ENCODE measurements around the gene NDUFAF8.
"Not testable (repeated sequence)": the region's sequence is repeated elsewhere in the genome, so short reads cannot be mapped to it uniquely, and the experiment has no call there.

The NDUFAF8 gene

DNA sequence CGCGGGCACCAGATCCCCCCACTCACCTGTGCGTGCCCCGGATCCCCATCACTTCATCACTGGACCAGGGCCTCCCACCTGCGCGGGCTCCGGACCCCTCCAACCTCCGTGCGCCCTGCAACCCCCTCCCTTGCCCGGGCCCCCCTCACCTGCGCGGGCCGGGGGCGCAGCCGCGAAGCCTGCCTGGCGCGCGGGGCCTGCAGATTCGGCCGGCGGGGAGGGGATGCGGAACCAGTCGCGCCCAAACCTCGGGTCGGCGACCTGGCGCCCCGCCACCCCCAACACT lies 16.6 kb upstream of the NDUFAF8 start:
- Histone ChIP-seq H3F3A (ENCODE audit: control insufficient read depth, insufficient read depth) (peaks cover 3% of the 10 kb centered on the region; the same call in 1 of the 2 replicates), H3K4me3 (ENCODE audit: low read length) (peak overlapping the region; percentile 98), H4K20me1 (ENCODE audit: control insufficient read depth, insufficient read depth, low read depth, low read length) (no peaks in the 10 kb centered on the region), H3K4me1 (ENCODE audit: control insufficient read depth, low read length) (peaks cover 19% of the 10 kb centered on the region), H3K79me2 (ENCODE audit: control insufficient read depth, low read length) (peaks cover 12% of the 10 kb centered on the region), H3K27me3 (ENCODE audit: control insufficient read depth, low read length) (no peaks in the 10 kb centered on the region), H3K9me2 (replicated peaks; ENCODE audit: control insufficient read depth, low read length) (no peaks in the 10 kb centered on the region), H3K27ac (ENCODE audit: low read depth, low read length) (no peak overlapping the region), H3K4me2 (ENCODE audit: low read length) (peak overlapping the region; percentile 97), H3K9me3 (ENCODE audit: control insufficient read depth, insufficient read depth, low read length) (no peaks in the 10 kb centered on the region), H3K36me3 (ENCODE audit: control insufficient read depth, low read length) (no peaks in the 10 kb centered on the region)
- no peak for TF ChIP-seq EZH2phosphoT487 (IDR thresholded peaks at IDR 0.05; ENCODE audit: borderline replicate concordance, low read length)
- TF ChIP-seq, protein P1, sequence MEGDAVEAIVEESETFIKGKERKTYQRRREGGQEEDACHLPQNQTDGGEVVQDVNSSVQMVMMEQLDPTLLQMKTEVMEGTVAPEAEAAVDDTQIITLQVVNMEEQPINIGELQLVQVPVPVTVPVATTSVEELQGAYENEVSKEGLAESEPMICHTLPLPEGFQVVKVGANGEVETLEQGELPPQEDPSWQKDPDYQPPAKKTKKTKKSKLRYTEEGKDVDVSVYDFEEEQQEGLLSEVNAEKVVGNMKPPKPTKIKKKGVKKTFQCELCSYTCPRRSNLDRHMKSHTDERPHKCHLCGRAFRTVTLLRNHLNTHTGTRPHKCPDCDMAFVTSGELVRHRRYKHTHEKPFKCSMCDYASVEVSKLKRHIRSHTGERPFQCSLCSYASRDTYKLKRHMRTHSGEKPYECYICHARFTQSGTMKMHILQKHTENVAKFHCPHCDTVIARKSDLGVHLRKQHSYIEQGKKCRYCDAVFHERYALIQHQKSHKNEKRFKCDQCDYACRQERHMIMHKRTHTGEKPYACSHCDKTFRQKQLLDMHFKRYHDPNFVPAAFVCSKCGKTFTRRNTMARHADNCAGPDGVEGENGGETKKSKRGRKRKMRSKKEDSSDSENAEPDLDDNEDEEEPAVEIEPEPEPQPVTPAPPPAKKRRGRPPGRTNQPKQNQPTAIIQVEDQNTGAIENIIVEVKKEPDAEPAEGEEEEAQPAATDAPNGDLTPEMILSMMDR (IDR thresholded peaks at IDR 0.05; ENCODE audit: low read depth, low read length, poor library complexity, severe bottlenecking): no peak

DNA sequence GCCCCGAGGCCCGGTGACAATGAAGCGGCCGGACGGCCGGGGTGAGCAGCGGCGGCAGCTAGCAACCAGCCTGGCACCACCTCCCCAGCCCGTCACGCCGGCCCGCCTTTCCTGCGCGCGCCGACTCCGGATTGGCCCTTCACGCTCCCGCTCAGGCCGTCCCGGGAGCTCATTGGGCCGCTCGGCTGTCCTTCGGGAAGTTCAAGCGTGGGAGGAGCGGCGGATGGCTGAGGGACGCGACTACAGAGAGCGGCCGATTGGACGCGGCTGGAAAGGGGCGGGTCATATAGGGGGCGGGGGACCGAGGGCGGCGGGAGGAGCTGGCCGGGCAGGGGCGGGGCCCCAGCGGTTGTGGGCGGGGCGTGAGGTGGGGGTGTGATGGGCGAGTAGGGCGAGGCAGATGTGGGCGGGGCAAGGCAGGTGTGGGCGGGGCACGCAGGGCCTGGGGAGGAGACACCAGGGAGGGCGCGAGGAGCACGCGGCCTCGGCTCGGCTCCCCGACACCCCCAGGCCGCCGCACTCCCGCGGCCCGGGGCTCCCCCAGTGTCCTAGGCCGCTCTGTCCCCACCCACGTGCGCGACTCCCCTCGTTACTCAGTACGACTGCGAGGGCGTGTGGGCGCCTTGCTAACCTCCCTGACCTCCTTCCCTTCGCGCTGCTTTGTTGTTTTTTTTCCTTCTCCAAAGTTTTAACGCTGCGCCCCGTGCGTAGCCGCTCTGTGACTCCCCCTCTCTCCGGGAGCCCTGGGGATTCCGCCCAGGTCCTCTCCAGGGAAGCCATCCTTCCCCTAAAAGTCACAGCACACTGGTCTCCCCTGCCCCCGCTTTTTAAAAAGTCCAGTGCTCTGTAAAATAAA lies 16.0 kb upstream of the NDUFAF8 start, which contains the start of gene CEP131:
TSS of gene CEP131 (minus strand) at position 60 of the 856 bp plus-strand sequence. CDS start 2,909 bp downstream, outside the sequence.
- no peaks in the 10 kb centered on the region for H3K36me3 ChIP-seq (ENCODE audit: control insufficient read depth, low read length)
- H3K79me2 ChIP-seq (ENCODE audit: control insufficient read depth, low read length): peaks cover 12% of the 10 kb centered on the region
- peak within 1 kb of the TSS; percentile 97 for H3K4me2 ChIP-seq (ENCODE audit: low read length)
- H3K27me3 ChIP-seq (ENCODE audit: control insufficient read depth, low read length): no peaks in the 10 kb centered on the region
- H3K9me3 ChIP-seq (ENCODE audit: control insufficient read depth, insufficient read depth, low read length): no peaks in the 10 kb centered on the region
- H3K4me3 ChIP-seq (ENCODE audit: low read length): peak within 1 kb of the TSS; percentile 98
- H3K9me2 ChIP-seq (replicated peaks; ENCODE audit: control insufficient read depth, low read length): no peaks in the 10 kb centered on the region
- H3K27ac ChIP-seq (ENCODE audit: low read depth, low read length): no peak within 1 kb of the TSS
- no peak for TF ChIP-seq EZH2phosphoT487 (IDR thresholded peaks at IDR 0.05; ENCODE audit: borderline replicate concordance, low read length)
- TF ChIP-seq, protein P1 (IDR thresholded peaks at IDR 0.05; ENCODE audit: low read depth, low read length, poor library complexity, severe bottlenecking): no peak
- peaks cover 25% of the 10 kb centered on the region for H3K4me1 ChIP-seq (ENCODE audit: control insufficient read depth, low read length)
- no peaks in the 10 kb centered on the region for H4K20me1 ChIP-seq (ENCODE audit: control insufficient read depth, insufficient read depth, low read depth, low read length)
- H3F3A ChIP-seq (ENCODE audit: control insufficient read depth, insufficient read depth): peaks cover 6% of the 10 kb centered on the region; the same call in 1 of the 2 replicates

DNA sequence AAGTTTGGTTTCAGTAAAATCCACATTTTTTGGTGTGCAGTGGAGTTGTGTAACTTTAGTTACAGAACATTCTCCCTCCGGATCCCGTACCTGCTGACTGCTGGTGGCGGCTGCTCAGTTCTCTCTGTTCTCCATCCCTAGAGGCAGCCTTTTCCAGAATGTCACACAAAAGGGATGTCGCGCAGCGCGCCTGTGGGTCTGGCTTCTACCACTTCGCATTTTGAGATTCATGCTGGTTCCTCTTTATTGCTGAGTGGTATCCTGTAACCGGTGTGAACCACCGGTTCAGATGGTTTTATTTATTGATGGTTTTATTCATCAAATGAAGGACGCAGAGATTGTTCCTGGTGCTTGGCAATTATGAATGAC lies 15.4 kb upstream of the NDUFAF8 start:
- Histone ChIP-seq H3K27me3 (ENCODE audit: control insufficient read depth, low read length) (no peaks in the 10 kb centered on the region), H3K9me3 (ENCODE audit: control insufficient read depth, insufficient read depth, low read length) (no peaks in the 10 kb centered on the region), H3K4me2 (ENCODE audit: low read length) (peak overlapping the region; percentile 36; the same call in 1 of the 2 replicates), H3K79me2 (ENCODE audit: control insufficient read depth, low read length) (peaks cover 12% of the 10 kb centered on the region), H3K4me1 (ENCODE audit: control insufficient read depth, low read length) (peaks cover 31% of the 10 kb centered on the region), H3K4me3 (ENCODE audit: low read length) (peak overlapping the region; percentile 35; the same call in 1 of the 2 replicates), H3K36me3 (ENCODE audit: control insufficient read depth, low read length) (0 out of 2 replicates have a peak, but pooled peaks cover 2% of the 10 kb centered on the region), H3K9me2 (replicated peaks; ENCODE audit: control insufficient read depth, low read length) (no peaks in the 10 kb centered on the region), H4K20me1 (ENCODE audit: control insufficient read depth, insufficient read depth, low read depth, low read length) (no peaks in the 10 kb centered on the region), H3F3A (ENCODE audit: control insufficient read depth, insufficient read depth) (peaks cover 6% of the 10 kb centered on the region; the same call in 1 of the 2 replicates), H3K27ac (ENCODE audit: low read depth, low read length) (no peak overlapping the region)
- TF ChIP-seq, protein P1 (IDR thresholded peaks at IDR 0.05; ENCODE audit: low read depth, low read length, poor library complexity, severe bottlenecking): no peak
- TF ChIP-seq EZH2phosphoT487 (IDR thresholded peaks at IDR 0.05; ENCODE audit: borderline replicate concordance, low read length): no peak

DNA sequence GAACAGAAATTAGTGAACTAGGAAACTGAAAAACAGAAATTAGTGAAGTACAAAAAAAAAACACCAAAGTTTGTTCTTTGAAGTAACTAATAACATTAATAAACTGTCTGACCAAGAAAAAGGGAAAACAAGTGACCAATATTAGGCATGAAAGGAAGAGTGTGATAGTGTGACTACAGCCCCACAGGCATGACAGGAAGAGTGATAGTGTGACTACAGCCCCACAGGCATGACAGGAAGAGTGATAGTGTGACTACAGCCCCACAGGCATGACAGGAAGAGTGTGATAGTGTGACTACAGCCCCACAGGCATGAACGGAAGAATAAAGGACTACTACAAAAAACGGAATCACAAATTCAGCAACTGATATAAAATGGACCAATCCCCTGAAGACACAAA lies 11.5 kb upstream of the NDUFAF8 start:
- H3K27me3 ChIP-seq (ENCODE audit: control insufficient read depth, low read length); H3K4me3 ChIP-seq (ENCODE audit: low read length); H3F3A ChIP-seq (ENCODE audit: control insufficient read depth, insufficient read depth); H3K9me3 ChIP-seq (ENCODE audit: control insufficient read depth, insufficient read depth, low read length); H4K20me1 ChIP-seq (ENCODE audit: control insufficient read depth, insufficient read depth, low read depth, low read length); H3K79me2 ChIP-seq (ENCODE audit: control insufficient read depth, low read length); H3K4me2 ChIP-seq (ENCODE audit: low read length); H3K9me2 ChIP-seq (replicated peaks; ENCODE audit: control insufficient read depth, low read length): not testable (repeated sequence)
- Histone ChIP-seq H3K27ac (ENCODE audit: low read depth, low read length) (0 out of 2 replicates have a peak overlapping the region, but pooled peaks have one; percentile 40), H3K4me1 (ENCODE audit: control insufficient read depth, low read length) (peaks cover 25% of the 10 kb centered on the region), H3K36me3 (ENCODE audit: control insufficient read depth, low read length) (peaks cover 21% of the 10 kb centered on the region)

All from DOHH2 (cell line).